Glutamatergic neuron (in vitro differentiated cells): ENCODE results near the gene PAIP2. TPM values are rescaled to one million over a fixed set of nuclear protein-coding genes. Genes with fewer than 3 reads are reported as not detected.

ENCODE experiments used
- DNase-seq: peaks from one replicate; pipeline ENCODE4 v3.0.0; 2022
- H3K27ac Mint-ChIP-seq: one replicate; pipeline ENCODE4 v1.8.0; 2020; ENCODE audit warnings: mild to moderate bottlenecking, mixed read lengths, inconsistent platforms; ENCODE audit not compliant: unreplicated experiment
- H3K27me3 Mint-ChIP-seq: one replicate; pipeline ENCODE4 v1.8.0; 2020; ENCODE audit warnings: mild to moderate bottlenecking, moderate library complexity, mixed read lengths, inconsistent platforms; ENCODE audit not compliant: unreplicated experiment
- H3K36me3 Mint-ChIP-seq: one replicate; pipeline ENCODE4 v1.8.0; 2020; ENCODE audit warnings: mild to moderate bottlenecking, mixed read lengths, inconsistent platforms; ENCODE audit not compliant: unreplicated experiment
- H3K4me1 Mint-ChIP-seq: one replicate; pipeline ENCODE4 v1.8.0; 2020; ENCODE audit warnings: mild to moderate bottlenecking, low read depth, mixed read lengths, inconsistent platforms; ENCODE audit not compliant: unreplicated experiment
- H3K4me3 Mint-ChIP-seq: one replicate; pipeline ENCODE4 v1.8.0; 2020; ENCODE audit warnings: mild to moderate bottlenecking, mixed read lengths, inconsistent platforms; ENCODE audit not compliant: unreplicated experiment
- H3K9me3 Mint-ChIP-seq: one replicate; pipeline ENCODE4 v1.8.0; 2020; ENCODE audit warnings: mild to moderate bottlenecking, moderate library complexity, mixed read lengths, inconsistent platforms; ENCODE audit not compliant: unreplicated experiment
- CTCF ChIP-seq: fragments of 200-600 bp; sonication (generic); IDR thresholded peaks from one replicate; pipeline ENCODE4 v1.5.0; 2021; ENCODE audit not compliant: partially characterized antibody, unreplicated experiment
- total RNA-seq: library from RNA; stranded (reverse); fragmentation: NEBNext Ultra II Directional; extraction: Animal tissue kit (Norgen Biotek cat#: 25700); gene quantifications from one replicate; pipeline ENCODE4 v1.2.1, GENCODE V29; 2021; ENCODE audit not compliant: unreplicated experiment

PAIP2 gene
- total RNA-seq, 1 donor from 2014 or later, result 128 TPM

GRCh38 chr5:139360384-139360783 is 18.7 kb downstream of the PAIP2 start:
- Mint-ChIP-seq H3K27me3 (no peaks in the 10 kb centered on the region), H3K9me3 (no peaks in the 10 kb centered on the region), H3K4me3 (no peak overlapping the region), H3K27ac (no peak overlapping the region), H3K4me1 (peaks cover 2% of the 10 kb centered on the region), H3K36me3 (no peaks in the 10 kb centered on the region)
- no peak for TF ChIP-seq CTCF
- no peak for DNase-seq

- no peaks in the 10 kb centered on the region for H3K27me3 Mint-ChIP-seq
- H3K27ac Mint-ChIP-seq, result no peak overlapping the region
- H3K36me3 Mint-ChIP-seq, result no peaks in the 10 kb centered on the region
- no peak overlapping the region for H3K4me3 Mint-ChIP-seq
- H3K9me3 Mint-ChIP-seq, result no peaks in the 10 kb centered on the region
- peaks cover 2% of the 10 kb centered on the region for H3K4me1 Mint-ChIP-seq
- DNase-seq, result no peak
- TF ChIP-seq CTCF, result no peak
Observed at GRCh38 chr5:139361835-139362429, 20.3 kb downstream of the PAIP2 start.

- H3K27ac Mint-ChIP-seq, result no peak overlapping the region
- H3K9me3 Mint-ChIP-seq, result no peaks in the 10 kb centered on the region
- no peak for DNase-seq
- H3K4me3 Mint-ChIP-seq, result no peak overlapping the region
- no peaks in the 10 kb centered on the region for H3K4me1 Mint-ChIP-seq
- TF ChIP-seq CTCF, result no peak
- H3K36me3 Mint-ChIP-seq, result no peaks in the 10 kb centered on the region
- H3K27me3 Mint-ChIP-seq, result no peaks in the 10 kb centered on the region
Observed at GRCh38 chr5:139363937-139364336, 22.3 kb downstream of the PAIP2 start.

- Mint-ChIP-seq H3K4me1 (no peaks in the 10 kb centered on the region), H3K4me3 (no peak overlapping the region), H3K36me3 (no peaks in the 10 kb centered on the region), H3K27me3 (no peaks in the 10 kb centered on the region), H3K9me3 (no peaks in the 10 kb centered on the region), H3K27ac (no peak overlapping the region)
- no peak for DNase-seq
- TF ChIP-seq CTCF, result no peak
Observed at GRCh38 chr5:139364466-139364865, 22.8 kb downstream of the PAIP2 start.

- Mint-ChIP-seq H3K4me3 (no peak overlapping the region), H3K27me3 (no peaks in the 10 kb centered on the region), H3K36me3 (no peaks in the 10 kb centered on the region), H3K27ac (no peak overlapping the region), H3K9me3 (peaks cover 3% of the 10 kb centered on the region), H3K4me1 (no peaks in the 10 kb centered on the region)
- no peak for DNase-seq
- TF ChIP-seq CTCF, result no peak
Observed at GRCh38 chr5:139368613-139369012, 27.0 kb downstream of the PAIP2 start.
